GM12801 (cell line): ENCODE results near the gene TBX10.

Experiments used
- CTCF ChIP-seq: IDR thresholded peaks from one replicate; pipeline ENCODE4 v1.5.1; 2011; ENCODE audit warnings: control low read depth; ENCODE audit not compliant: insufficient read length; ENCODE audit errors: extremely low read depth

The TBX10 gene

DNA sequence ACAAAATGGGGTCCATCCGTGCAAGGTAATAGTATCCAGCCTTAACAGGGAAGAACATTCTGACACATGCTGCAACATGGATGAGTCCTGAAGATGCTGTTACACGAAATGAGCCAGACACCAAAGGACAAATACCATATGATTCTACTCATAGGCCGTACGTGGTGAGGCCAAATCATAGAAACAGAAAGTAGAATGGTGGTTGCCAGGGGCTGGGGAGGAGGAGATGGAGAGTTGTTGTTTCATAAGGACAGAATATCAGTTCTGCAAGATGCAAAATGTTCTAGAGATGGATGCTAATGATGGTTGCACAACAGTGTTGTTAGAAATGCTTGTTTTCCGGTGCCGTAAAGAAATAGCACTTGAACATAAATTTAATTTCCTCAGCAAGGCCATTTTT, 2.6 kb downstream of the TBX10 start:
- TF ChIP-seq CTCF, result no peak

DNA sequence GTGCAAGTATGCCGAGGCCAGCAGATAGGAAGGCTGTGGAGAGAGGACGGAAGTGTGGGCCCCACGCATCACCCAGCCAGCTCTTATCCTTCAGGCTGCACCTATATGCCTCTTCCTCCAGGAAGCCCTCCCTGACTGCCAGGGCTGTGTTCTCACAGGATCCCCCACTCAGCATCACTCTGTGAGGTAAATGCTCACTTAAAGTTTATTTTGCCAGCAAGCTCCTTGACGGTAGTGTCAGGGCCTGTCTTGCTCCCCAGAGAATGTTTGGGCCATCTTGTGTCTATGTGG, 4.4 kb downstream of the TBX10 start:
- TF ChIP-seq CTCF, result no peak

DNA sequence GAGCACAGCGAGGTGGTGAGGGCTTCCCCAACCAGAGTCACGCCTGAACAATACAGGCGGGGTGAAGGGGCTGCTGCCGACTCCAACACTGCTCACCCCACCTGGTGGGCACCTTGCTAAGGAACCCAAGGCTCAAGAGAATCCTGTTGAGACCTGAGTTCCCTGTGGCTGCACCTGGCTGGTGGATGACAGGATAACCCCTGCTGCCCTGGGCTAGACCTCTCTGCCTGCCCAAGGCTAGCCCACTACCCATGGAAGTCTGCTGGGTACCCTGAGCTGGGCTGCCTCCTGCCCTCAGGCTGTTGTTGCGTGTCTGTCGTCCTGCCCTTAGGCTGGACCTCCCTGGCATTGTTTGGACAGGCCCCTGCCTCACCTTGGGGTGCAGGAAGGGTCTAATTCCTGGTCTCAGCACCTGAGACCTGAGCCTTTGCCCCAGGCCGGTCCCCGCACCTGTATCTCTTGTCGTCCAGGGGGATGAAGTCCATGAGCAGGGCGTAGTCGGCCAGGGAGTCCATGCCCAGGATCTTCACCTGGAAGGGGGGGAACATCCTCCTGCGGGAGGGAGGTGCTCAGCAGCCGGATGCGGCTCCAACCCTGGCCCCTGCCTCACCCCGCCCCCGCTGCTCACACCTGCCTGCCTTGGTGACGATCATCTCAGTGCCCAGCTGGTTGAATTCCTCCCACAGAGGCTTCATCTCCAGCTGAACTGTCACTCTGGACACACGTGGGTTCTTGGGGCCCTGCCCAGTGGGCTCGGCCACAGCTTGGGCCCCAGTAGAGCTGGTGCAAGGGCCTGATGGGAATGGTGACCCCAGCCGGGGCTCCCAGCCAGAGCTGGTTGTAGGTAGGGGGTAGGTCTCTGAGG, 5.0 kb downstream of the TBX10 start:
- no peak for TF ChIP-seq CTCF

DNA sequence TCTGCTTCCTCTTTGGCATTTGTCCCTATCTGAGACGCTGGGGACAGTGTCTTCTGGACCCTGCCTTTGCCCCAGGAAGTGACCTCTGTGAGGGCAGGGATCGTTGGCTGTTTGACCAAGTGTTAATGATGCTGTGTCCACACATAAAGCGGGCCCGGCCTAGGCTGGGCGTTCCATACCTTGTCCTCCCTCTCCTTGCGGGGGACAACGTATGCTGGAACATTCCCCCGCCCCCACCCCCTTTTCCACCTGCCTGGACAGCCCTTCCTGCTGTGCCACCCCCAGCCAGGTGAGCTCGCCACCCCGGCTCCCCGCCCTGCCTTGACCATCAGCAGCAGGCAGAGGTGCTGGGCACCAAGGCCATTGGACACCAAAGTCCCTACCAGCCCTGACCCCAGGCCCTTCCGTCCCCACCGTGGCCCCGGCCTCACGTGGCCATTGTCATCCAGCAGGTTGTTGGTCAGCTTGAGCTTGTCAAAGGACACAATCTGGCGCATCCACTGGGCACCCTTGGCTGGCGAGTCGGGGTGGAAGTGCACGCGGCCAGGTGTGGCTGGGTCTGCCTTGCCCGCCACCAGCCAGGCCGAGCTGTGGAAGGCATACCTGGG, 5.7 kb downstream of the TBX10 start:
- no peak for TF ChIP-seq CTCF

GRCh38 chr11:67632982-67633755, 6.4 kb downstream of the TBX10 start:
- TF ChIP-seq CTCF, result no peak

DNA sequence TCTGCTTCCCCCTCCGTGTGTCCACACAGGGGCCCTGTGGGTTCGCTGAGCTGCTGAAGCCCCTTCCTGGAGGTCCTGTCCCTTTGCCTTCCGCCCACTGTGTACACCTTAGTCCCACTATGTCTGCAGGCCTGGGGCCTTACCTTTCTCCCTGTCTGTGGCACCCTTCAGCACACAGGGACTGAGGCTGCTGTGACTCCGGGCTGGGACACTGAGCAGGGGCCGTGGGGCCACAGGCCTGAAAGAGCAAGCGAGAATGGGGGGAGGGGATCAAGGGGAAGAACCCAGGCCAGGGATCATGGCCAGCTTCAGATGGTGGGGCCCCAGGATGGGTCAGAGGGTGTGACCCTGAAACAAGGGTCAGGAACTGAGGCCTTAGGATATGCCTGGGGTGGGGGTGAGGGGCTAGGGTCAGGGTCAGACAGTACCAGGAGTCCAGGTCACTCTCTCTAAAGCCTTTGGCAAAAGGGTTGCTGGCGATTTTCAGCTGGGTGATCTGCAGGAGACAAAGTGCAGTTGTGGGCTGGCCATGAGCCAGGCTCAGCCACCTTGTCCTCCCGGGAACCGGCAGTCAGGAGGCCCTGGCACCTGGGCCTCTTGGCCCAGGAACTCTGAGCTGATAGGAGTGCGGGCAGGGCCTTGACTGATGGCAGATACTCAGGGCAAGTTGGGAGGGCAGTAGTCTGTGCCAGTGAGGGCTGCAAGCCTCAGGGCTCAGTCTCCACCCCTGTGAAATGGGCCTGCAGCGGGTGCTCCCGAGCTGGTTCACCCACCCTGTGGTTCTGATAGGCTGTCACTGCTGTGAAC, 7.2 kb downstream of the TBX10 start:
- no peak for TF ChIP-seq CTCF

- no peak for TF ChIP-seq CTCF
These were observed 7.7 kb downstream of the TBX10 start for GRCh38 chr11:67631853-67632174.
